Esophagus muscularis mucosa (tissue), 4 donors: ENCODE results near the gene GRIA4. TPM values are rescaled to one million over a fixed set of nuclear protein-coding genes. Genes with fewer than 3 reads are reported as not detected.

Experiments
- DNase-seq: peaks from one replicate; pipeline ENCODE4 v3.0.0-alpha.2; 2017; ENCODE audit errors: extremely low spot score
- H3K27ac ChIP-seq, 4 donors: fragments of 200-600 bp; sonication (generic); replicated peaks in 1 of 4; 1 replicate in 3 of 4; 2 replicates in 1 of 4; pipeline ENCODE4 v1.5.1; 2016 to 2019; ENCODE audit warnings: mild to moderate bottlenecking in 1 of 4
- H3K27me3 ChIP-seq, 4 donors: fragments of 200-600 bp; sonication (generic); one replicate each; pipeline versions ENCODE4 v1.5.1 to v1.6.0; 2016 to 2019
- H3K36me3 ChIP-seq, 4 donors: fragments of 200-600 bp; sonication (generic); one replicate each; pipeline ENCODE4 v1.5.1; 2016 to 2019
- H3K4me1 ChIP-seq, 4 donors: fragments of 200-600 bp; sonication (generic); one replicate each; pipeline ENCODE4 v1.5.1; 2016 to 2019
- H3K4me3 ChIP-seq, 4 donors: fragments of 200-600 bp; sonication (generic); 1 replicate in 2 of 4; 2 replicates in 2 of 4; pipeline ENCODE4 v1.5.1; 2016 to 2019; ENCODE audit warnings: mild to moderate bottlenecking in 4 of 4, moderate library complexity in 1 of 4
- H3K9me3 ChIP-seq, 4 donors: fragments of 200-600 bp; sonication (generic); 1 replicate in 3 of 4; 2 replicates in 1 of 4; pipeline ENCODE4 v1.5.1; 2016 to 2019
- EP300 ChIP-seq: sonication (generic); formaldehyde crosslinking; IDR thresholded peaks from one replicate; pipeline ENCODE4 v1.6.1; 2017; ENCODE audit warnings: antibody characterized with exemption
- POLR2A ChIP-seq: fragments of 450-650 bp; IDR thresholded peaks from one replicate; pipeline ENCODE4 v1.6.1; 2017; ENCODE audit warnings: antibody characterized with exemption, moderate library complexity, mild to moderate bottlenecking, low read depth
- POLR2AphosphoS5 ChIP-seq, 2 donors: sonication (generic); formaldehyde crosslinking; IDR thresholded peaks; one replicate each; pipeline ENCODE4 v1.6.1; 2017; ENCODE audit warnings: antibody characterized with exemption in 2 of 2
- WGBS: methylation state at CpG from one replicate; pipeline ENCODE4 v1.1.5; 2018; 5-methylcytosine and 5-hydroxymethylcytosine counted together
- intact Hi-C: fragments of 100-400 bp; cut with DNase I; formaldehyde crosslinking; loops from one replicate; pipeline ENCODE4 v1.15.1; 2023
- total RNA-seq, 4 donors: library from RNA; depleted of rRNA; stranded (reverse); fragments of >200 nt; gene quantifications; one replicate each; pipeline versions ENCODE4 v1.1.0 to v1.2.1, GENCODE V29; 2016
- TF ChIP-seq, protein P1 (sequence below), 3 experiments: fragments of 200-600 bp in 2 of 3; fragments of 450-650 bp in 1 of 3; sonication (generic) in 2 of 3; IDR thresholded peaks; one replicate each; pipeline ENCODE4 v1.5.1; 2017 to 2019; ENCODE audit warnings: antibody characterized with exemption in 3 of 3, mild to moderate bottlenecking in 2 of 3, moderate library complexity in 1 of 3

The GRIA4 gene
- total RNA-seq, 4 donors from 2014 or later, result 0.33 TPM; not detected in 3

DNA sequence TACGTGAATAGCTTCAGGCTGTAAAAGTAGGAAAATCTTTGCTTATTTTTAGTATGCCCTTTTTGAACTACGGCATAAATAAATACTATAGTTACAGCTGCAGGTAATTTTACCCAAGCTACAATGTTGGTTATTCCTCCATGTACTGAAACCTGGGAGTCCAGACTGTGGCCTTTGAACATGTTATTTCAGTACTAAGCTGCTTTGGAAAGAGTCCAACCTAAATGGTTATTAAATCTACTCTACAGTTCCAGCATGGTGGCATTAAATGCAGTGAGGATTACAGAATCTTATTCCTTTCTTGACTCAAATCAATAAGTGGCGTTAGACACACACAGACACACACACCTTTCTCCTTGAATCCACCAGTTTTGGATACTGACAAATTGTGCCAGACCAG, 247.1 kb downstream of the GRIA4 start:
- no peak overlapping the region for H3K4me3 ChIP-seq
- WGBS, result 83% methylated on average over 3 of the region's 3 CpGs
- H3K4me1 ChIP-seq, result no peaks in the 10 kb centered on the region
- H3K27ac ChIP-seq, result no peak overlapping the region
- no peaks in the 10 kb centered on the region for H3K9me3 ChIP-seq
- H3K27me3 ChIP-seq, result no peaks in the 10 kb centered on the region
- TF ChIP-seq EP300, result no peak
- no peak for TF ChIP-seq POLR2A
- TF ChIP-seq POLR2AphosphoS5 (IDR thresholded peaks at IDR 0.05), result no peak
- TF ChIP-seq, protein P1, sequence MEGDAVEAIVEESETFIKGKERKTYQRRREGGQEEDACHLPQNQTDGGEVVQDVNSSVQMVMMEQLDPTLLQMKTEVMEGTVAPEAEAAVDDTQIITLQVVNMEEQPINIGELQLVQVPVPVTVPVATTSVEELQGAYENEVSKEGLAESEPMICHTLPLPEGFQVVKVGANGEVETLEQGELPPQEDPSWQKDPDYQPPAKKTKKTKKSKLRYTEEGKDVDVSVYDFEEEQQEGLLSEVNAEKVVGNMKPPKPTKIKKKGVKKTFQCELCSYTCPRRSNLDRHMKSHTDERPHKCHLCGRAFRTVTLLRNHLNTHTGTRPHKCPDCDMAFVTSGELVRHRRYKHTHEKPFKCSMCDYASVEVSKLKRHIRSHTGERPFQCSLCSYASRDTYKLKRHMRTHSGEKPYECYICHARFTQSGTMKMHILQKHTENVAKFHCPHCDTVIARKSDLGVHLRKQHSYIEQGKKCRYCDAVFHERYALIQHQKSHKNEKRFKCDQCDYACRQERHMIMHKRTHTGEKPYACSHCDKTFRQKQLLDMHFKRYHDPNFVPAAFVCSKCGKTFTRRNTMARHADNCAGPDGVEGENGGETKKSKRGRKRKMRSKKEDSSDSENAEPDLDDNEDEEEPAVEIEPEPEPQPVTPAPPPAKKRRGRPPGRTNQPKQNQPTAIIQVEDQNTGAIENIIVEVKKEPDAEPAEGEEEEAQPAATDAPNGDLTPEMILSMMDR (IDR thresholded peaks at IDR 0.05), result no peak
- intact Hi-C loops, result no loop called here
- DNase-seq, result no peak
- H3K36me3 ChIP-seq, result no peaks in the 10 kb centered on the region

DNA sequence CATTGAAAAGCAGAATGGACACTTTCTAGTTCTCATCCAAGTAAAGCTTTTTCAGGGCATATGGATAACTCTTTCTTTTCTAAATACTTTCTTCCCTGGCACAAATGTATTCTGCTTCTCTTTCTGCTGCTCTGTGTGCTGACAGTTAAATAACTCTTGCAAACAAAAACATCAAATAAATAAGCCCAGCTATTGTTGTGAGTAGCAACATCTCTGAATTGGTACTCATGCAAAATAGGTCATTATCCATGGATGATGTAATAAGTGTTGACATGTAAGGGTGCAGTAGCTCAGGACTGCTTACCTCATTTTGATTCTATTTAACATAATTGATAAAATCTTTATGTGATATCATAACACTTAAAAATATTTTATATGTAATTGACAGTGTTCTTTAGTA, 247.9 kb downstream of the GRIA4 start:
- intact Hi-C loops, result no loop called here
- Histone ChIP-seq H3K27ac (no peak overlapping the region), H3K36me3 (no peaks in the 10 kb centered on the region), H3K4me1 (no peaks in the 10 kb centered on the region), H3K9me3 (no peaks in the 10 kb centered on the region), H3K4me3 (no peak overlapping the region), H3K27me3 (no peaks in the 10 kb centered on the region)
- TF ChIP-seq POLR2AphosphoS5 (IDR thresholded peaks at IDR 0.05), result no peak
- no peak for TF ChIP-seq EP300
- TF ChIP-seq POLR2A, result no peak
- TF ChIP-seq, protein P1 (IDR thresholded peaks at IDR 0.05), result no peak
- no peak for DNase-seq

DNA sequence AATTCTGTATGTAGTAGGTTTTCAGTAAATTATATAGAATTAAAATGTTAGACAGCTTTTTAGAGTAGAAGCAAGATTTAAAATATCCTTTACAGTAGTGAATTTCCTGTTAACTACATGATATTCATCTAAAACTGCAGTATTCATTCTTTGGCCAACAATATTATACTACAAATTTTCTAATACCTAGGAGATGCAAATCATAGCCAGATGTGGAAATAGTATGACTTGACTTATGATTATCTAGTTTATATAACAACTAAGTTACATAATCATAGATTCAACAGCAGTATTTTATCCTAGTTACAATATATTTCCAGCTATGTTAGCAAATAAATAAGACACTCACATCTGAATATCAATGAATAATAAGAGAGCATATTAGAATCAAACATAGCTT, 249.0 kb downstream of the GRIA4 start:
- TF ChIP-seq EP300 (no peak), POLR2AphosphoS5 (IDR thresholded peaks at IDR 0.05) (no peak), POLR2A (no peak)
- TF ChIP-seq, protein P1 (IDR thresholded peaks at IDR 0.05), result no peak
- Histone ChIP-seq H3K4me3 (no peak overlapping the region), H3K36me3 (no peaks in the 10 kb centered on the region), H3K27me3 (no peaks in the 10 kb centered on the region), H3K4me1 (no peaks in the 10 kb centered on the region), H3K27ac (no peak overlapping the region), H3K9me3 (no peaks in the 10 kb centered on the region)
- intact Hi-C loops, result no loop called here
- DNase-seq, result no peak

DNA sequence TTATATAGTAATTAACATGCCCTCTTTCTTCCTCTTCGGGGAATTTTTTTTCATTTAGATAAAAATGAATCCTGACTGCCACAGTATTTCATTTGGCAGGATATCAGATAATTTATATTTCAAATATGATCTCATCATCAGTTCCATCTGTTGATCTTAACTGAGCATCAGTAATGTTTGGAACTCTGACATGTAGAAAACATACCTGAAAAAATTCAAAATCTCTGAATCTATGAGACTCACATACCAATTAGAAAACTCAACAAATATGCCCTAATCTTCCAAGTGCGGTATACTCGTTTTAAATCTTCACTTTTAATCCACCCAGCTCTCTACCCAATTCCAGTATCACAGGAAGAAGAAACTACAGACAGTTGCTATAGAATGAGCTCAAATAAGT, 250.2 kb downstream of the GRIA4 start:
- DNase-seq, result no peak
- TF ChIP-seq EP300, result no peak
- no peak for TF ChIP-seq POLR2A
- no peak for TF ChIP-seq POLR2AphosphoS5 (IDR thresholded peaks at IDR 0.05)
- TF ChIP-seq, protein P1 (IDR thresholded peaks at IDR 0.05), result no peak
- Histone ChIP-seq H3K36me3 (no peaks in the 10 kb centered on the region), H3K9me3 (no peaks in the 10 kb centered on the region), H3K4me1 (no peaks in the 10 kb centered on the region), H3K27ac (no peak overlapping the region), H3K27me3 (no peaks in the 10 kb centered on the region), H3K4me3 (no peak overlapping the region)
- intact Hi-C loops, result no loop called here
- WGBS, result 90% methylated on average over 3 of the region's 3 CpGs

DNA sequence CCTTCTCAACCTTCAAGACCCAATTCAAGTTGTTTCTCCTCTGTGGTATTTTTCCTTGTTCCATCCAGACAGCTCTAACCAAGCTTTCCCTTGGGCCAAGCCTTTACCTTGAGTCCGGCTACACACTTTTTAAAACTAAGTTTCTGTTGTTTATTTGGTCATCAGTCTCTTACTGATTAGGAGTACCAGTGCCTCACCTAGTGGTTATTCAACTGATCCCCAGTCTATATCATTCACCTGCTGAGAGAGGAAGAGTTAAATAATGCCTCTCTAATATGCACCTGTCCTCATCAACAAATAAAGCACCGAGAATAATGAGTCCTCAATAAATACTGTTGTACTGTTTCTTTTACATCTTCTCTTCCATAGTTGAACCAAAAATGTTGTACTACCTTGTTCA, 251.4 kb downstream of the GRIA4 start:
- Histone ChIP-seq H3K27ac (no peak overlapping the region), H3K4me3 (no peak overlapping the region), H3K9me3 (no peaks in the 10 kb centered on the region), H3K36me3 (no peaks in the 10 kb centered on the region), H3K4me1 (no peaks in the 10 kb centered on the region), H3K27me3 (no peaks in the 10 kb centered on the region)
- WGBS, result 91% methylated on average over 2 of the region's 2 CpGs
- intact Hi-C loops, result no loop called here
- DNase-seq, result no peak
- TF ChIP-seq, protein P1 (IDR thresholded peaks at IDR 0.05), result no peak
- no peak for TF ChIP-seq POLR2AphosphoS5 (IDR thresholded peaks at IDR 0.05)
- TF ChIP-seq EP300, result no peak
- no peak for TF ChIP-seq POLR2A
